AG10803 (cell line): ENCODE data around the gene ENKD1.
A peak's percentile ranks its signal among the peaks of the same experiment; 100 is the strongest.

Experiments
- DNase-seq: peaks from one replicate; pipeline ENCODE4 v3.0.0; 2010; ENCODE audit warnings: low read depth
- H3K4me3 ChIP-seq: 2 replicates; pipeline ENCODE4 v1.5.1; 2011; ENCODE audit warnings: mild to moderate bottlenecking, low read length, control low read depth
- CTCF ChIP-seq: conservative IDR thresholded peaks from 2 replicates; pipeline ENCODE4 v1.5.1; 2011; ENCODE audit warnings: mild to moderate bottlenecking, low read length, control low read depth, inconsistent platforms

ENKD1 gene

GRCh38 chr16:67708368-67708771, 41.8 kb upstream of the ENKD1 start:
- no peak overlapping the region for H3K4me3 ChIP-seq
- DNase-seq = peak; percentile 70
- no peak for TF ChIP-seq CTCF

GRCh38 chr16:67707790-67708189, 41.2 kb upstream of the ENKD1 start:
- DNase-seq = no peak
- no peak for TF ChIP-seq CTCF
- H3K4me3 ChIP-seq = no peak overlapping the region

DNA sequence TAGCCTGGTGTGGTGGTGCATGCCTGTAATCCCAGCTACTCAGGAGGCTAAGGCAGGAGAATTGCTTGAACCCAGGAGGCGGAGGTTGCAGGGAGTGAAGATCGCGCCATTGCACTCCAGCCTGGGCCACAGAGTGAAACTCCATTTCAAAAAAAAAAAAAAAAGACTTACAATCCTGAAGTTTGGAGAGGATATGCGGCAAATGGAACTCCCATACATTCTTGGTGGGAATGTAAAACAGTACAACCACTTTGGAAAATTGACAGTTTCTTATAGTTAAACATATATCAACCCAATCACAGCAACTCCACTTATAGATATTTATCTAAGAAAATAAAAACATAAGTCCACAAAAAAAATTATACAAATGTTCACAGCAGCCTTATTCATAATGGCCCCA, 40.7 kb upstream of the ENKD1 start:
- DNase-seq = no peak
- TF ChIP-seq CTCF = no peak
- no peak overlapping the region for H3K4me3 ChIP-seq

DNA sequence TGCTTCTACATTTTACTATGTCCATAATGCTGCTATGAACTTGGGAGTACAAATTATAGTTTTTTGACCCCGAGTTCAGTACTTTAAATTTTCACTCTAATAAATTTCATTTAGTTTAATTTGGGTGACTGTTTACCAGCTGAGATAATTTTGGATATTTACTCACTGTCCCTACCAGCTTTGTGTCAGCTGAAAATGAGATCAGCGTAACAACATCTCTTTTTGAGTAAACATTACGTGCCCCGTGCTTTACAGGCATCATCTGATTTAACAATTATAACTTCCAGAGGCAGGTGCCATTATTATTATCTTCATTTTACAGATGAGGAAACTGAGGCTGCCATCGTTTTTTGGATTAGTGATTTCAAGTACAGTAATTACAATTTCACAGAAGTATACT, 37.6 kb upstream of the ENKD1 start:
- no peak for TF ChIP-seq CTCF
- no peak overlapping the region for H3K4me3 ChIP-seq
- no peak for DNase-seq

- no peak overlapping the region for H3K4me3 ChIP-seq
- no peak for DNase-seq
- no peak for TF ChIP-seq CTCF
These were observed 37.1 kb upstream of the ENKD1 start for GRCh38 chr16:67703626-67704025.

DNA sequence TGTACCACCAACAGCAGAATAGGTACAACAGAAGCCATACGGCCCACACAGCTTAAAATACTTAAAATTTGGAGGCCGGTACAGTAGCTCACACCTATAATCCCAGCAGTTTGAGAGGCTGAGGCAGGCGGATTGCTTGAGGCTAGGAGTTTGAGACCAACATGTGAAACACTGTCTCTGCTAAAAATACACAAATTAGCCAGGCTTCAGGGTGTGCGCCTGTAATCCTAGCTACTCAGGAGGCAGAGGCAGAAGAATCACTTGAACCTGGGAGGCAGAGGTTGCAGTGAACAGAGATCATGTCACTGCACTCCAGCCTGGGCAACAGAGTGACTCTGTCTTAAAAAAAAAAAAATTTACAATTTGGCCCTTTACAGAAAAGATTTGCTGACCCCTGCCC, 35.6 kb upstream of the ENKD1 start:
- no peak for DNase-seq
- no peak overlapping the region for H3K4me3 ChIP-seq
- no peak for TF ChIP-seq CTCF

DNA sequence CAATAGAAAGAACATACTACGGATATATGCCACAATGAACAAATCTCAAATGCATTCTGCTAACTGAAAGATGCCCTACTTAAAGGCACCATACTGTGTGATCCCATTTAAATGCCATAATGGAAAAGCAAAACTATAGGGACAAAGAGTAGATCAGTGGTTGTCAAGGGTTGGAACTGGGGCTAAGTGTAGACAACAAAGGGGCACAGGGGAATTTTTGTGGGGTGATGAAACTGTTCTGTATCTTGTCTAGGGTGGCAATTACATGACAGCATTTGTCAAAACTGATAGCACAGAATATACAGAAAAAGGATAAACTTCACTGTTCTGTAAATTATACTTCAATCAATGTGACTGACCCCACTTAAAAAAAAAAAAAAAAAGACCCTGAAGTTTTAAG, 34.9 kb upstream of the ENKD1 start:
- DNase-seq = no peak
- no peak for TF ChIP-seq CTCF
- no peak overlapping the region for H3K4me3 ChIP-seq
